ENCODE results near the gene CPNE9. TPM values are rescaled to one million over a fixed set of nuclear protein-coding genes. Genes with fewer than 3 reads are reported as not detected.

Gene CPNE9
- total RNA-seq, 4 donors from 2014 or later = not detected

- TF ChIP-seq CTCF (IDR thresholded peaks at IDR 0.05) = no peak
- DNase-seq (ENCODE audit: low spot score) (no peak), ATAC-seq (ENCODE audit: low FRiP score) (no peak)
Measured at GRCh38 chr3:9695345-9695744, 8.3 kb upstream of the CPNE9 start.

GRCh38 chr3:9695746-9696145 lies 7.9 kb upstream of the CPNE9 start:
- ATAC-seq (ENCODE audit: low FRiP score) (no peak), DNase-seq (ENCODE audit: low spot score) (no peak)
- TF ChIP-seq CTCF (IDR thresholded peaks at IDR 0.05) = no peak

GRCh38 chr3:9696480-9697220 lies 7.0 kb upstream of the CPNE9 start:
- no peak for TF ChIP-seq CTCF (IDR thresholded peaks at IDR 0.05)
- no peak for DNase-seq (ENCODE audit: low spot score)
- no peak for ATAC-seq (ENCODE audit: low FRiP score)

- ATAC-seq (ENCODE audit: low FRiP score) (no peak), DNase-seq (ENCODE audit: low spot score) (no peak)
- TF ChIP-seq CTCF (IDR thresholded peaks at IDR 0.05) = no peak
Measured at GRCh38 chr3:9697892-9698291, 5.7 kb upstream of the CPNE9 start.

- DNase-seq (ENCODE audit: low spot score) (no peak), ATAC-seq (ENCODE audit: low FRiP score) (no peak)
- no peak for TF ChIP-seq CTCF (IDR thresholded peaks at IDR 0.05)
Measured at GRCh38 chr3:9698293-9698692, 5.3 kb upstream of the CPNE9 start.

- TF ChIP-seq CTCF (IDR thresholded peaks at IDR 0.05) = no peak
- DNase-seq (ENCODE audit: low spot score) (no peak), ATAC-seq (ENCODE audit: low FRiP score) (no peak)
Measured at GRCh38 chr3:9700536-9700935, 3.1 kb upstream of the CPNE9 start.

GRCh38 chr3:9701006-9701405 lies 2.6 kb upstream of the CPNE9 start:
- DNase-seq (ENCODE audit: low spot score) = no peak
- ATAC-seq (ENCODE audit: low FRiP score) = no peak
- no peak for TF ChIP-seq CTCF (IDR thresholded peaks at IDR 0.05)

Measured in omental fat pad (tissue), 4 donors.